ENCODE data around the gene ZDHHC12.

Gene ZDHHC12

GRCh38 chr9:128729766-128730517, 6.0 kb upstream of the ZDHHC12 start:
- no peak for DNase-seq (ENCODE audit: low spot score)

- DNase-seq (ENCODE audit: low spot score), result no peak
Observed at GRCh38 chr9:128729302-128729701, 5.4 kb upstream of the ZDHHC12 start.

GRCh38 chr9:128728298-128728697, 4.4 kb upstream of the ZDHHC12 start:
- no peak for DNase-seq (ENCODE audit: low spot score)

- no peak for DNase-seq (ENCODE audit: low spot score)
Observed at GRCh38 chr9:128727640-128728248, 3.8 kb upstream of the ZDHHC12 start.

- peak; percentile 52 for DNase-seq (ENCODE audit: low spot score)
Observed at GRCh38 chr9:128724744-128725211, 851 bp upstream of the ZDHHC12 start.

GRCh38 chr9:128723352-128723865, 518 bp downstream of the ZDHHC12 start:
- DNase-seq (ENCODE audit: low spot score), result no peak

- no peak for DNase-seq (ENCODE audit: low spot score)
Observed at GRCh38 chr9:128722380-128723351, 1.3 kb downstream of the ZDHHC12 start.

- no peak for DNase-seq (ENCODE audit: low spot score)
Observed at GRCh38 chr9:128721487-128722010, 2.4 kb downstream of the ZDHHC12 start.

GRCh38 chr9:128720841-128721486, 3.0 kb downstream of the ZDHHC12 start:
- DNase-seq (ENCODE audit: low spot score), result no peak

- DNase-seq (ENCODE audit: low spot score), result no peak
Observed at GRCh38 chr9:128719919-128720605, 3.9 kb downstream of the ZDHHC12 start.

- DNase-seq (ENCODE audit: low spot score), result no peak
Observed at GRCh38 chr9:128718475-128718874, 5.5 kb downstream of the ZDHHC12 start.

- DNase-seq (ENCODE audit: low spot score), result no peak
Observed at GRCh38 chr9:128718047-128718446, 5.9 kb downstream of the ZDHHC12 start.

GRCh38 chr9:128716581-128717254, 7.2 kb downstream of the ZDHHC12 start:
- no peak for DNase-seq (ENCODE audit: low spot score)

- no peak for DNase-seq (ENCODE audit: low spot score)
Observed at GRCh38 chr9:128715436-128715750, 8.5 kb downstream of the ZDHHC12 start.

- DNase-seq (ENCODE audit: low spot score), result no peak
Observed at GRCh38 chr9:128714586-128715435, 9.1 kb downstream of the ZDHHC12 start.

GRCh38 chr9:128713941-128714573, 9.9 kb downstream of the ZDHHC12 start:
- DNase-seq (ENCODE audit: low spot score), result no peak

- no peak for DNase-seq (ENCODE audit: low spot score)
Observed at GRCh38 chr9:128713411-128713780, 10.5 kb downstream of the ZDHHC12 start.

- no peak for DNase-seq (ENCODE audit: low spot score)
Observed at GRCh38 chr9:128712451-128713410, 11.2 kb downstream of the ZDHHC12 start.
